ENCODE measurements around the gene FAM163B.

Gene FAM163B

DNA sequence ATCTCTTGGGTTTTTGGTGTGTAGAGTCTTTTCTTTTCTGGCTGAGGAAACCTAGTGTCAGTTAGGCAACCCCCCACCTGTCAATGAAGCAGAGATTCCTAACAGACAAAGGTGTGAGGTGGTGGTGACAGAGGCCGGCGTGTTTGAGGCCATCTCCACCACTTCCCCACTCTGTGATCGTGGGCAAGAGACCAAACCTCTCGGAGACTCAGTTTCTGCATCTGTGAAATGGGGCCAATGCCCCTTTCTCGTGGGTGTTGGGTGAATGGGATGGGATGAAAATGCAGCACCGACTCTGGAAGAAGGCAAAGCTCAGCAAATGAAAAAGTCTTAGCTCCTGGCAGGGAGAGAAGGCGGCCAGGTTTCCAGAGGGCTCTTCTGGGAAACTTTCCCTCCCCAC, 807 bp downstream of the FAM163B start:
- no peak overlapping the region for H3K27ac Mint-ChIP-seq (ENCODE audit: low read depth)
- ATAC-seq (replicated peaks; ENCODE audit: extremely low read depth, poor library complexity, severe bottlenecking): no peak
- H3K9me3 Mint-ChIP-seq: no peaks in the 10 kb centered on the region
- no peak for DNase-seq (ENCODE audit: low spot score in 2 of 2)
- peaks cover 5% of the 10 kb centered on the region for H3K4me1 Mint-ChIP-seq
- H3K4me3 Mint-ChIP-seq: no peak overlapping the region
- H3K36me3 Mint-ChIP-seq (ENCODE audit: insufficient read depth): no peaks in the 10 kb centered on the region
- peaks cover 88% of the 10 kb centered on the region for H3K27me3 Mint-ChIP-seq

DNA sequence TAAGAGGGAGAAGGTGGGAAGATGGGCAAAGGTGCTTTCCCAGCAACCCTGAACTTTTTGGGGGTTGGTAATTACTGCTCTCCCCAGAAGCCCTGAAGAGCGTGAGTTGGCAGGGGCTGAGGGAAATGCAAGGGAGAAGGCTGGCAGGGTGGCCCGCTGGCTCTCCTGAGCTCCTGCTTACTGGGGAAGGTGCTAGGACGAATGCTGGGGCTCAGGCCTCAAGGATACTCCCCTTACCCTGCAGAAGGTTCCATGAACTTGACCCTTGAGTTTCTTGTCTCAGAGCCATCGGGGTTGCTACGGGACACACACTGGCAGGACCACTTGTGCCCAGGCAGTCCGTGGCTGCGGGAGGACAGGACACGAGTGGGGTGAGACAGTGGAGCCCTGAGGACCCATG, 1.2 kb downstream of the FAM163B start:
- no peak overlapping the region for H3K4me3 Mint-ChIP-seq
- H3K4me1 Mint-ChIP-seq: peaks cover 5% of the 10 kb centered on the region
- ATAC-seq (replicated peaks; ENCODE audit: extremely low read depth, poor library complexity, severe bottlenecking) (no peak), DNase-seq (ENCODE audit: low spot score in 2 of 2) (no peak)
- H3K9me3 Mint-ChIP-seq: no peaks in the 10 kb centered on the region
- no peak overlapping the region for H3K27ac Mint-ChIP-seq (ENCODE audit: low read depth)
- peaks cover 86% of the 10 kb centered on the region for H3K27me3 Mint-ChIP-seq
- H3K36me3 Mint-ChIP-seq (ENCODE audit: insufficient read depth): no peaks in the 10 kb centered on the region

DNA sequence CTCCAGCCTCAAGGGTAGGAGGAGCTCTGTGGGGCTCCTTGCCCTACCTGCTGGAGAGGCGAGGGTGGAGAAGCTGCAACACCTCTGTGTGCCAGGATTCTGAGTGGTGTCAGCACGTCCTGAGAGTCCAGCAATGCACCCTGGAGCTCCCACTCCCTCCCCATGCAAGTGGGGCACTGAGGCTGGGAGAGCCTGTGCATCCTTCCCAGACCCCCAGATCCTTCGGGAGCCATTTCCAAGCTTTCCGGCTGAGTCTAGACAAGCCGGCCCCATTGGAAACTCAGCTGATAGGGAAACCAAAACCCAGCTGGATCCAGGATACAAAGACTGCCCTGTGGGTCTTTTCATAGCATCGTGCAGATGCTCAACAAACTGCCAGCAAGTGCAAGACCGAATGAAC, 1.8 kb downstream of the FAM163B start:
- no peak overlapping the region for H3K4me3 Mint-ChIP-seq
- no peak for DNase-seq (ENCODE audit: low spot score in 2 of 2)
- peaks cover 83% of the 10 kb centered on the region for H3K27me3 Mint-ChIP-seq
- peaks cover 5% of the 10 kb centered on the region for H3K4me1 Mint-ChIP-seq
- ATAC-seq (replicated peaks; ENCODE audit: extremely low read depth, poor library complexity, severe bottlenecking): no peak
- no peak overlapping the region for H3K27ac Mint-ChIP-seq (ENCODE audit: low read depth)
- no peaks in the 10 kb centered on the region for H3K36me3 Mint-ChIP-seq (ENCODE audit: insufficient read depth)
- H3K9me3 Mint-ChIP-seq: no peaks in the 10 kb centered on the region

- H3K4me3 Mint-ChIP-seq: no peak overlapping the region
- DNase-seq (ENCODE audit: low spot score in 2 of 2) (no peak), ATAC-seq (replicated peaks; ENCODE audit: extremely low read depth, poor library complexity, severe bottlenecking) (no peak)
- H3K27me3 Mint-ChIP-seq: peaks cover 78% of the 10 kb centered on the region
- H3K27ac Mint-ChIP-seq (ENCODE audit: low read depth): no peak overlapping the region
- no peaks in the 10 kb centered on the region for H3K36me3 Mint-ChIP-seq (ENCODE audit: insufficient read depth)
- H3K9me3 Mint-ChIP-seq: no peaks in the 10 kb centered on the region
- peaks cover 5% of the 10 kb centered on the region for H3K4me1 Mint-ChIP-seq
These were observed 2.5 kb downstream of the FAM163B start for GRCh38 chr9:133606708-133607025.

DNA sequence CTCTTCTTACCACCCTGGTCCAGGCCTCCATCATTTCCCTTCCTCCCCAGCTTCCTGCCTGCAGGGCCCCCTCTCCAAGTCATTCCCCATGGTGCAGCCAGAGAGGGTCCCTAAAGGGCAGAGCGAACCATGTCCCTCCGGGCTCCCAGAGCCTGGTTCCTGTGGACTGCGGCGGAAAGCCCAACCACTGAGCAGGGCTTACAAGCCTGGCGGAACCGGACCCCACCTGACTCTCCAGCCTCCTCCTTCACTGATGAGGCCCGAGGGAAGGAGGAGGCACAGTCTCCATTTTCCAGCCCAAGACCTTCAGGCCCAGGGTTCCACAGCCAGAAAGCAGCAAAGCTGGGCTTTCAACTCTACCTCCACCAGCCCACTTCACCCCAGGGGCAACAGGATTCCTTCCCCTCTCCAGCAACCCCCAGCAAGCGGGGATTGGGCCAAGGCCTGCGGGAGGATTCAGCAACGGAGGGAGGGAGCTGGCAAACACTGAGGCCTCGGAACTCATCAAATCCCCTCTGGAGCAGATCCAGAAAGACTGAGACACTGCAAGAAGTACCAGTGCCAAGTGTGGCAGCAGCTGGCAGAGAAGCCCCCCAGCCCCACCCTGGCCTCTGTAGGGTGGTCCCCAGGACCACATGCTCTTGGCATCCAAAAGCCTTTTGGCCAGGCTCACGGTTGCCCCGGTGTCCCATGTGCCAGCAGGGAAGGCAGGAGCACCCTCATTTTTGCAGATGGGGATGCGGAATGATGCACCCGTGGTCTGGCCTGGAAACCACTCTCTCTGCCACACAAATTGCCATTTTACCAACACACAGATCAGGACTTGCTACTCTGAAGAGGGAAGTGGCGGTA, 3.1 kb downstream of the FAM163B start:
- ATAC-seq (replicated peaks; ENCODE audit: extremely low read depth, poor library complexity, severe bottlenecking) (no peak), DNase-seq (ENCODE audit: low spot score in 2 of 2) (no peak)
- H3K27me3 Mint-ChIP-seq: peaks cover 72% of the 10 kb centered on the region
- H3K9me3 Mint-ChIP-seq: no peaks in the 10 kb centered on the region
- H3K36me3 Mint-ChIP-seq (ENCODE audit: insufficient read depth): no peaks in the 10 kb centered on the region
- H3K4me1 Mint-ChIP-seq: peaks cover 5% of the 10 kb centered on the region
- H3K27ac Mint-ChIP-seq (ENCODE audit: low read depth): no peak overlapping the region
- H3K4me3 Mint-ChIP-seq: no peak overlapping the region

DNA sequence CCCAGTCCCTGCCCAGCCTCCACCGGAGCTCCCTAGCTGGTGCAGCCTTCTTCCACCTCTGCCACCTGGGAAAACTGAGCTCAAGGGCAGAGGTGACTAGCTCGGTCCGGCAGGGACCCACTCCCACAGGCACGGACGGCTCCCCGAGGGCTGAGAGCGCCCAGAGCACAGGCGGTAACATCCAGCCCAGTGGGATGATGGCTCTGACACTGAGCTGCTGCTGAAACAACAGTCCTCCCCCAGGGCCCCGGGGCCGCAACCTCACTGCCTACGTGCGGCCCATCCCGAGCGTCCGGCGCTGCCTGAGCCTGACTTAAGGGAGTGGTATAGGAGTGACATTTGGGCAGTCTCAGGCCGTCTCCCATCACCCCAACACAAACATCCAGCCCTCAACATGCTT, 3.7 kb downstream of the FAM163B start:
- no peak overlapping the region for H3K27ac Mint-ChIP-seq (ENCODE audit: low read depth)
- no peak for ATAC-seq (replicated peaks; ENCODE audit: extremely low read depth, poor library complexity, severe bottlenecking)
- H3K9me3 Mint-ChIP-seq: no peaks in the 10 kb centered on the region
- no peaks in the 10 kb centered on the region for H3K36me3 Mint-ChIP-seq (ENCODE audit: insufficient read depth)
- DNase-seq (ENCODE audit: low spot score in 2 of 2): no peak
- H3K4me1 Mint-ChIP-seq: peaks cover 5% of the 10 kb centered on the region
- H3K4me3 Mint-ChIP-seq: no peak overlapping the region
- H3K27me3 Mint-ChIP-seq: peaks cover 66% of the 10 kb centered on the region

DNA sequence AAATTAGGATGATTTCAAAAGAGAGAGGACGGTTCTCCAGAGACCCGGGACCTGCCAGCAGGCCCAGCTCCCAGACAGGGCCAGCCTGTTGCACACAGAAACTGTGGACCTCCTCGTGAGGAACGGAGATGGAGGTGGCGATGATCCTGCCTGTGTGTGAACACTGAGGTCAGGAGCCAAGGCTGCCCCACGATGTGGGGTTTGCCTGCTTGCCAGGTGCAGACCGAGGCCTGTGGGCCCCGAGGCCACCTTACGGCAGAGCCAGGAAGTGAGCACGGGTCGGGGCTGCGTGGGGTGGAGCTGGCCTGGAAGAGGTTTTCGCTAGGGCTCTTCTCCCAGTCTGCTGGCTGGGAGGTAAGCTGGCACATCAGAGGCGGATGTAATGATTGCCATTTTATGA, 4.3 kb downstream of the FAM163B start:
- Mint-ChIP-seq H3K36me3 (ENCODE audit: insufficient read depth) (no peaks in the 10 kb centered on the region), H3K4me3 (no peak overlapping the region), H3K27ac (ENCODE audit: low read depth) (no peak overlapping the region), H3K27me3 (peaks cover 60% of the 10 kb centered on the region), H3K9me3 (no peaks in the 10 kb centered on the region), H3K4me1 (peaks cover 5% of the 10 kb centered on the region)
- DNase-seq (ENCODE audit: low spot score in 2 of 2): no peak
- ATAC-seq (replicated peaks; ENCODE audit: extremely low read depth, poor library complexity, severe bottlenecking): no peak

DNA sequence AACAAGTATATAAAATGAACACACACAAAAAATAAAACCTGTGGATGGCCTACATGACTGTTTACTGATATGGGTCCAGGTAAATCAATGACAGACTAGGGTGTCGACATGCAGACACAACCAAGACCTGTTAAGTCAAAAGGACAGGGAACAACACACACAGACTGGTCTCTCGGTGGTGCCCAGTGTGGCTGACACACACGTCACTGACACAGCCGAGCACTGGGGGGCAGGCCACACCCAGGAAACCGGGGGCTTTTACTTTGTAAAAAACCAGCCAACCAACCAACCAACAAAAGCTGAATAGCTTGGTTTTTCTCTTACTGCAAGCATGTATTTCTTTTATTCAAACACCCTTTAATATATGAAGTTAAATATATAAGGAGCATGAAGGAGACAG, 5.0 kb downstream of the FAM163B start:
- no peak overlapping the region for H3K27ac Mint-ChIP-seq (ENCODE audit: low read depth)
- peak in 1 of 2 donors; percentile 27 for DNase-seq (ENCODE audit: low spot score in 2 of 2)
- H3K36me3 Mint-ChIP-seq (ENCODE audit: insufficient read depth): no peaks in the 10 kb centered on the region
- peak; percentile 46 for ATAC-seq (replicated peaks; ENCODE audit: extremely low read depth, poor library complexity, severe bottlenecking)
- H3K27me3 Mint-ChIP-seq: peaks cover 55% of the 10 kb centered on the region
- no peaks in the 10 kb centered on the region for H3K9me3 Mint-ChIP-seq
- H3K4me3 Mint-ChIP-seq: no peak overlapping the region
- H3K4me1 Mint-ChIP-seq: peaks cover 5% of the 10 kb centered on the region

DNA sequence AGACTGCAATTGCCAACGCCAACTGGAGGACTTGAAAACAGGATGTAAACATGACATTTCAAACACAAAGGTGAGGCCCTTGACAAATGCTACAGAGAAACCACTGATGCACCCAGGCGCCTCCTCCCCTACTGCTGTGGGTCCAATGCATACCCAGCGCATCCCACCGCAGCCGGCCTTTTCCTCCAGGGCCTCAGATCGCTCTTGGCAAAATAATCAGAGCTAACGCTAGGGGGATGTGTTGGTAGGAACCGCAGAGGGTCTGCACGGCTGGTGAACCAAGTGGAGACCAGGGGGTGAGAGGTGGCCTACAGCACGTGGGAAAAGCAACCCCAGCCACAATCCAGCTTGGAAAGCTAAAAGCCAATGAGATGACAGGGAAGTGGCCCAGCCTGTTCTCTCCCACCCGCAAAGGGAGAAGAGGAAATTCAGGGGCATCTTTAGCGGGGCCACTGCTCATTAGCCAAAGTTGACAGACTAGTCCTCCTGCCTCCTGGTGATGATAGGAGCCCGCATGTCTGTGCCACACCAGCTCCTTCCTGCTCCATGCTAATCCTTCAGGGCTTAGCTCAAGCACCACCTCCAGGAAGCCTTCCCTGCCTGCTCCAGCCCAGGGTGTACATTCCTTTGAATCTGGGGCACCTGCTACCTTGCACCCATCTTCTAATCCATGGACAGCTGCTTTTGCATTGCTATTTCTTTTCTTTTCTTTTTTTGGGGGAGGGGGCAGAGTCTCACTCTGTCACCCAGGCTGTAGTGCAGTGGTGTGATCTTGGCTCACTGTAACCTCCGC, 5.9 kb downstream of the FAM163B start:
- H3K27ac Mint-ChIP-seq (ENCODE audit: low read depth): no peak overlapping the region
- H3K27me3 Mint-ChIP-seq: peaks cover 51% of the 10 kb centered on the region
- no peaks in the 10 kb centered on the region for H3K9me3 Mint-ChIP-seq
- no peaks in the 10 kb centered on the region for H3K36me3 Mint-ChIP-seq (ENCODE audit: insufficient read depth)
- peaks cover 5% of the 10 kb centered on the region for H3K4me1 Mint-ChIP-seq
- DNase-seq (ENCODE audit: low spot score in 2 of 2) (no peak), ATAC-seq (replicated peaks; ENCODE audit: extremely low read depth, poor library complexity, severe bottlenecking) (no peak)
- no peak overlapping the region for H3K4me3 Mint-ChIP-seq

DNA sequence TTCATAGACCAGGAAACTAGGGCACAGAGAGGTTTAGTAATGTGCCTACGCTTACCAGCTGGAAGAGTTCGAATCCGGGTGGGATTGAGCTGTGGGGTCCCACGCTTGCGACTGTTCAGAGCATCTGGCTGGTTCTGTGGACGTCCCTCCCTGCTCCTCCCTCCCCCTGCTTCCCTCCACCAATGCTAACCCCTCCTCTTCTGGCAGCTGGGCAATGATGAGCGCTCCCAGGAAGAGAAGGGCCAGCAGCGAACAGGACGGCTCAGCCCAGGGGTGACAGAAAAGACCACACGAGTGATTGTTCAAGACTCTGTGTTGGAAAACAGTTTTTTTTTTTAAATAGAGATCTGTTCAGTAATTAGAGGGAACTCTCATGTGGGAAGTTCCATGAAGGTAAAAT, 6.9 kb downstream of the FAM163B start:
- Mint-ChIP-seq H3K27ac (ENCODE audit: low read depth) (no peak overlapping the region), H3K36me3 (ENCODE audit: insufficient read depth) (no peaks in the 10 kb centered on the region), H3K27me3 (peaks cover 41% of the 10 kb centered on the region), H3K4me3 (no peak overlapping the region), H3K9me3 (peaks cover 2% of the 10 kb centered on the region), H3K4me1 (peaks cover 5% of the 10 kb centered on the region)
- no peak for ATAC-seq (replicated peaks; ENCODE audit: extremely low read depth, poor library complexity, severe bottlenecking)
- no peak for DNase-seq (ENCODE audit: low spot score in 2 of 2)

DNA sequence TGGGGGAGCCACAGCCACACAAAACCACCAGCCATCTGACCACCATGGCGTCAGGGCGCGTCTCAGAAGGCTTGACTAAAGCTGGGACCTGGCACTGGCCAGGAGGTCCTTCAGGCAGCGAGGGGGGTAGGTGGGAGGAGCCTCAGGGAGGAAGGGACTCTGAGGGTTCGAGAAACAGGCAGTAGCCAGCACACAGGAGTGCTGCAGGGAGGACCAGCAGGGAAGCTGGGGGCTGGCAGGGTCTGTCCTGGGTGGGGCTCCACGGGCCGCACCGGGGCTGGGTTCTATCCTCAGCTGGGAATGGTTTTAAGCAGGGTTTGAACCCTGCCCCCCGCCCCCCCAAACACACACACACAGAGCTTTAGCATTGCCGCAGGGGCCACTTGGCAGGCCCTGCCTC, 7.4 kb downstream of the FAM163B start:
- H3K27ac Mint-ChIP-seq (ENCODE audit: low read depth): no peak overlapping the region
- peaks cover 35% of the 10 kb centered on the region for H3K27me3 Mint-ChIP-seq
- ATAC-seq (replicated peaks; ENCODE audit: extremely low read depth, poor library complexity, severe bottlenecking) (no peak), DNase-seq (ENCODE audit: low spot score in 2 of 2) (no peak)
- no peaks in the 10 kb centered on the region for H3K36me3 Mint-ChIP-seq (ENCODE audit: insufficient read depth)
- H3K9me3 Mint-ChIP-seq: peaks cover 8% of the 10 kb centered on the region
- H3K4me1 Mint-ChIP-seq: peaks cover 5% of the 10 kb centered on the region
- no peak overlapping the region for H3K4me3 Mint-ChIP-seq

DNA sequence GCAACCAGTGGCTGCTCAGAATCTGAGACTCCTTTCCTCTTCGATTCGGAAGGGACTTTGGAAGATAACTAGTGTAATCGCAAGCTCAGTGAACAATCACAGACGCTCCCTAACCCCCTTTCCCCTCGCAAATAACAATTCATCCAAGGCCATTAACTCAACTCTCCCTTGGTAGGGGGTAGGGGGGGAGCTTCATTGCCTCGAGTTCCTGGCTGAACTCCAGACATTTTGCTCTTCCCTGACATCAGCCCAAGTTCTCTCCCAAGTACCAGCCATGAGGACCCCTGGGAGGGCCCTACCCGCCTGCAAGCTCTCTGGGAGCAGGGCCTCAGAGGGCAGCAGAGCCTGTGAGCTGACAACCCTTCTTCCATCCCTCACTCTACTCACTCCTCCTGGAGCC, 8.4 kb downstream of the FAM163B start:
- Mint-ChIP-seq H3K9me3 (peaks cover 8% of the 10 kb centered on the region), H3K27me3 (peaks cover 25% of the 10 kb centered on the region), H3K36me3 (ENCODE audit: insufficient read depth) (no peaks in the 10 kb centered on the region), H3K27ac (ENCODE audit: low read depth) (no peak overlapping the region), H3K4me1 (peaks cover 5% of the 10 kb centered on the region), H3K4me3 (no peak overlapping the region)
- ATAC-seq (replicated peaks; ENCODE audit: extremely low read depth, poor library complexity, severe bottlenecking) (no peak), DNase-seq (ENCODE audit: low spot score in 2 of 2) (no peak)
